GM12874 (cell line): ENCODE results near the gene VIPR2.

Source experiments
- CTCF ChIP-seq: IDR thresholded peaks from 2 replicates; pipeline ENCODE4 v1.5.1; 2011; ENCODE audit warnings: low read depth, mild to moderate bottlenecking, control low read depth, low read length, moderate library complexity; ENCODE audit not compliant: insufficient read depth

Gene VIPR2

GRCh38 chr7:159154243-159154642 lies 9.6 kb upstream of the VIPR2 start:
- no peak for TF ChIP-seq CTCF

GRCh38 chr7:159153511-159153910 lies 8.8 kb upstream of the VIPR2 start:
- TF ChIP-seq CTCF = no peak

- TF ChIP-seq CTCF = no peak
These were observed 8.1 kb upstream of the VIPR2 start for GRCh38 chr7:159152816-159153215.

- no peak for TF ChIP-seq CTCF
These were observed 6.6 kb upstream of the VIPR2 start for GRCh38 chr7:159151231-159151630.

- TF ChIP-seq CTCF = no peak
These were observed 4.8 kb upstream of the VIPR2 start for GRCh38 chr7:159149488-159149887.

GRCh38 chr7:159148430-159149395 lies 4.0 kb upstream of the VIPR2 start:
- TF ChIP-seq CTCF = no peak

- TF ChIP-seq CTCF = no peak
These were observed 3.0 kb upstream of the VIPR2 start for GRCh38 chr7:159147687-159148086.
